DOHH2 (cell line): ENCODE measurements around the gene SYNRG.

ENCODE experiments used
- EZH2phosphoT487 ChIP-seq: fragments of 200-600 bp; sonication (generic); IDR thresholded peaks from 2 replicates; pipeline ENCODE4 v1.6.1; 2017; ENCODE audit warnings: borderline replicate concordance, mild to moderate bottlenecking, antibody characterized with exemption, low read length, moderate library complexity, mixed read lengths
- TF ChIP-seq, protein P1 (sequence below): fragments of 200-600 bp; sonication (generic); IDR thresholded peaks from one replicate; pipeline ENCODE4 v1.5.1; 2014; ENCODE audit warnings: antibody characterized with exemption, mild to moderate bottlenecking, low read depth, low read length; ENCODE audit not compliant: poor library complexity, severe bottlenecking

- TF ChIP-seq, protein P1, sequence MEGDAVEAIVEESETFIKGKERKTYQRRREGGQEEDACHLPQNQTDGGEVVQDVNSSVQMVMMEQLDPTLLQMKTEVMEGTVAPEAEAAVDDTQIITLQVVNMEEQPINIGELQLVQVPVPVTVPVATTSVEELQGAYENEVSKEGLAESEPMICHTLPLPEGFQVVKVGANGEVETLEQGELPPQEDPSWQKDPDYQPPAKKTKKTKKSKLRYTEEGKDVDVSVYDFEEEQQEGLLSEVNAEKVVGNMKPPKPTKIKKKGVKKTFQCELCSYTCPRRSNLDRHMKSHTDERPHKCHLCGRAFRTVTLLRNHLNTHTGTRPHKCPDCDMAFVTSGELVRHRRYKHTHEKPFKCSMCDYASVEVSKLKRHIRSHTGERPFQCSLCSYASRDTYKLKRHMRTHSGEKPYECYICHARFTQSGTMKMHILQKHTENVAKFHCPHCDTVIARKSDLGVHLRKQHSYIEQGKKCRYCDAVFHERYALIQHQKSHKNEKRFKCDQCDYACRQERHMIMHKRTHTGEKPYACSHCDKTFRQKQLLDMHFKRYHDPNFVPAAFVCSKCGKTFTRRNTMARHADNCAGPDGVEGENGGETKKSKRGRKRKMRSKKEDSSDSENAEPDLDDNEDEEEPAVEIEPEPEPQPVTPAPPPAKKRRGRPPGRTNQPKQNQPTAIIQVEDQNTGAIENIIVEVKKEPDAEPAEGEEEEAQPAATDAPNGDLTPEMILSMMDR: no peak
- TF ChIP-seq EZH2phosphoT487: no peak
Observed at GRCh38 chr17:37605813-37606505, 3.3 kb downstream of the SYNRG start.
